CD4-positive, alpha-beta T cell treated with Interleukin-6 for 4 hours (primary cell): ENCODE results near the gene ZNF362.
"Not testable (repeated sequence)": the region's sequence is repeated elsewhere in the genome, so short reads cannot be mapped to it uniquely, and the experiment has no call there.

Experiments
- DNase-seq: peaks from one replicate; pipeline ENCODE4 v3.0.0-alpha.2; 2020; ENCODE audit warnings: mixed read lengths

The ZNF362 gene

DNA sequence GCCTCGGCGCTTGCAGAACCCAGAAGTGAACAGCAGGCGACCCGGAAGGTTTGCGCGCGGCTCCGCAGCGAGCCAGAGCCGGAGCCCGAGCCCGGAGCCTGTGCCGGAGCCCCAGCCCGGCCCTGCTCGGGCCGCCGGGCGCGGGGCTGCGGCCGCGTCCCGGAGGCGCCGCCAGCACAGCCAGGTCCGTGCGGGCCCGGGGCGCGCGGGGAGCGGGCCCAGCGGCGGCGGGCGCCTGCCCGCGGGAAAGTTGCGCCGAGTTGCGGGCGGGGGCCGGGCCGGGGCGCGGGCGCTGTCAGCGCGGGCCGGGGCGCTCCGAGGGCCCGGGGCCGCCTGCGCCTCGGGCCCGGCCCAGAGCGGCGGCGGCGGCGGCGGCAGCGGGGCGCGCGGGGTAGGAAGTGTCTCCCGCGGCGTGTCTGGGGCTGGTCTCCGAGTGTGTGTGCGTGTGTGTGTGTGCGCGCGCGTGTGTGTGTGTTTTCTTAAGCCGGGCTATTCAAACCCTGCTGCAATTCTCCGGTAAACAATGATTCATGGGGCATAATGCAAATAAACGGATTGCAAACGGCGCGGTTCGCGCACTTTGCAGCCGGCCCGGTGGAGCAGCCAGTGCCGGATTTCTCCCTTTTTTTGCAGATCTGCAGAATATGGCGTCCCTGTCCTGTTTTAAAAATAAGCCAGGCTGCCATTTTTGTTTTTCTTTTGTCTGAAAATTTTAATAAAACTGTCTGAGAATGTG lies at the start of gene ZNF362:
TSS of gene ZNF362 (plus strand) at position 22 of the 736 bp plus-strand sequence. CDS start 14,083 bp downstream, outside the sequence.
- DNase-seq = peak; percentile 78

- DNase-seq = no peak
These were observed 44.3 kb upstream of the ZNF362 start for GRCh38 chr1:33211972-33212371.

DNA sequence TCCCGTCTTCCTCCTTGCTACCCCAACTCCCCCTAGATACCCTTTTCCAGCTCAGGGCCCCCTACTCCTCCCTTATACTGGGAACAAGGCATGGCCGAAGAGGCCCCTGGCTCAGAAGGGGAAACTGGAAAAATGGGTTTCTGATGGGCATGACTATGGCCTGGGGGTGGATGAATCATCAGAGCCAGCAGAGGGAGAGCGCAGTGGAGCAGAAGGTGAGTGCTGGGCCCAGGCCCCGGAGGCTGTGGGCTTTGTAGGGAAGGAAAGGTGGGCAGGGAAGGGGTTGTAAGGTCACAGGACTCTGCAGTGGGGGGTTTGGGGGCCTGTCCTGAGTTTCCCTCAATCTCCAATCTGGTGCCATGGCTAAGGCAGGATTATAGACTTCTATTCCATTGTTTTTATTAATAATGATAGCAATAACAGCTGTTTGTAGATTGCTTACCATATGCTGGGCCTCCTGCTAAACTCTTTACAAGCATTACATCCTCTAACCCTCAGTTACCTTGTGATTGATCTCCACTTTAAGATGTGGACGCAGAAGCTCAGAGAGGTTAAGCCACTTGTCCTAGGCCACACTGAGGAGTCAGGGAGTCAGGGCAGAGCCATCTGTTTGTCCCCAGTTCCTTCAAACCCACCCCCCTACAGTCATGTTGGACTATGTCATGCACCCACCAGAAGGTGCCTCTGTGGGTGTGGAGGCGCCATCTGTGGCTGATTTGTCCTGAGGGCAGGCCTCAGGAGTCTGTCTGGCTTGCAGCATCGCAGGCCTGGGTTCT lies 36.2 kb upstream of the ZNF362 start:
- DNase-seq = no peak

DNA sequence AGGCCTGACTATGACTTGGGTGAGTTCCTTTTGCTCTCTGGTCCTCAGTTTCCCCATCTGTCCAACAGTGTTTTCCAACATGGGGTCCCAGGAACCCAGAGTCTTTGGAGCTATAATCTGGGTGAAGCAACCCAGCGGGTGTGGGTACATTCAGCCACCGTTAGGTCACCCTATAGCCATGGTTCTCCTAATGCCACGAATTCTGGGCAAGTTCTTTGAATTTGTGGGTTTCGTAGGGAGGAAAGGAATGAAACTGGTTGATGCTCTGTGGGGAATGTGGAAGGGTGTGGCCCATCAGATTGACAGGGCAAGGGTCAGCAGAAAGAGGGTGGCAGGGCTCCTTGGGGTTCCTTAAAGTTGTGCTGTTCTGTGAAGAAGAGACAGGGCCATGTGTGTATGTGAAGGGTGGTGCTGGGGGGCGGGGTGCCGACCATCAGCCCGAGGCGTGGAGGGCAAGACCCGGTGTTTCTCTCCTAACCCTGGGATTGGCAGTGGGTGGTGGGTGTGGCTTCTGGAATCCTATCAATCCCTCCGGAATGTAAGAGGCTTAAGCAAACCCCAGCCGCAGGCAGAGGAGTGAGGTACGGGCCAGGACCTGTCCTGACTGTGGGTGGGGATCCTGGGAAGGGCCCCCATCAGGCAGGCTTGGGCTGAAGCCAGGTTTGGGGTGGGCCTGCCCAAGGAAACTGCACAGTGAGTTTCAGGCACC lies 35.5 kb upstream of the ZNF362 start:
- DNase-seq = no peak

- no peak for DNase-seq
These were observed 34.9 kb upstream of the ZNF362 start for GRCh38 chr1:33221385-33221758.

GRCh38 chr1:33222381-33222780 lies 33.9 kb upstream of the ZNF362 start:
- DNase-seq = no peak

DNA sequence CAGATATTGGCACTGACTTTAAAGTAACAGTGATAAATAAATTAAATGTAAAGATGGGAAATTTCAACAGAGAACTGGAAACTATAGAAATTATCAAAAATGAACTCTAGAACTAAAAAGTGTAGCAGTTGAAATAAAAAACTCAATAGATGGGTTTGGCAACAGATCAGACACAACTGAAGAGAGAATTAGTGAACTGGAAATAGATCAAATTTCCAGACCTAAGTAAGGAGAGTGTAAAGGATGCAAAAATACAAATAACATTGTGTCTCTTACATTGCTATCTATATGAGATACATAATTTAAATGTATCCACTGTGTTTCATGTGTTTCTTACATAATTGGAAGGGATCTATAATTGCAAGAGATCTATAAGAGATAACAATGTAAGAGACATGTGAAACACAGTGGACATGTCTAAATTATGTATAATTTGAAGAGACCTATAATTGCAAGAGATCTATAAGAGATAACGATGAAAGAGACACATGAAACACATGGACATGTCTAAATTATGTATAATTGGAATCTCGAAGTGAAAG lies 32.1 kb upstream of the ZNF362 start:
- no peak for DNase-seq

GRCh38 chr1:33225586-33225985 lies 30.7 kb upstream of the ZNF362 start:
- DNase-seq = no peak

GRCh38 chr1:33228935-33229487 lies 27.3 kb upstream of the ZNF362 start:
- DNase-seq = no peak

GRCh38 chr1:33231166-33231565 lies 25.1 kb upstream of the ZNF362 start:
- DNase-seq = no peak

DNA sequence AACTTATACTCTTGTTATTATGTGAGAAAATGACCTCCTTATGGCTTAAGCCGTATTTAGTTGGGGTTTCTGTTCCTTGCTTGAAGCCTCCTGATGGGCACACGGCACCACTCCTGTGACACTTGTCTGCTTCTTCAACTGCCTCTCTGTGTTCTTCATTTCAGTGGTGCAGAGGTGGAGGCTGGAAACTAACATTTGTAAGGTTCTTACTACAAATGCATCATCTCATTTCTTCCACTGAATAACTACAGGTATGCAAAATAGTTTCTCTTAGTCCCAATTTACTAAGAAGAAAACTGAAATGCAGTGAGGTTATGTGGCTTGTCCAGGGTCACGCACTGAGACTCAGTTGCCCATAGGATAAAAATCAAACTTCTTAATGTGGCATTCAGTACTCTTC lies 23.6 kb upstream of the ZNF362 start:
- DNase-seq = no peak

GRCh38 chr1:33234131-33234530 lies 22.2 kb upstream of the ZNF362 start:
- no peak for DNase-seq

GRCh38 chr1:33234588-33234990 lies 21.7 kb upstream of the ZNF362 start:
- DNase-seq = no peak

DNA sequence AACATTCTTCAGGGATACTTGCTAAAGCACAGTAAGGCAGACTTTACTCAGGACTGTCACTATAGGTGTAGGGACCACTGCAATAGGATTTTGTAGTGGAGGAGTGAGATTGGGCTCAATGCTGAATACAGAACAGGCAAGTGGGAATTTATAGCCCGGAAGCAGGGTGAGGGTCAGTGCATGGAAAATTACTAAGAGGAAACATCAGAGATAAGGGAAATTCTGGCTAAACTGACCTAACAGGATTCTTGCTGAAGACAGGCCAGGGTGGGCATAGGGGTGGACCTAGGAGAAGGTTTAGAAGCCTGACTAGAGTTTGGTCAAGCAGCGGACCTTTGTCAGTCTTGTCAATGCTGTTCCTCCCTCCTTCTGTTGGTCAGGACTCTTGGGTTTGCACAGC lies 20.8 kb upstream of the ZNF362 start:
- DNase-seq = no peak

DNA sequence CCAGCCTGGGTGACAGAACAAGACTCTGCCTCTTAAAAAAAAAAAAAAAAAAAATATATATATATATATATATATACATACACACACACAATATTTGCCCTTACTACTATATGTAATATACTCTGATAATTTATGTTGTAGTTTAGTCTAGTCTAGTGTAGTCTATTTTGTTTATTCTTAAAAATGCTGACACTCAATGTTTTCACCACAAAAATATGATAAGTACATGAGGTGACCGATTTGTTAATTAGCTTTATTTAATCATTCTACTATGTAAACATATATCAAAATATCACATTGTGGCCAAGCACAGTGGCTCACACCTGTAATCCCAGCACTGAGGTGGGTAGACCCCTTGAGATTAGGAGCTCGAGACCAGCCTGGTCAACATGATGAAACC lies 19.8 kb upstream of the ZNF362 start:
- DNase-seq = no peak

DNA sequence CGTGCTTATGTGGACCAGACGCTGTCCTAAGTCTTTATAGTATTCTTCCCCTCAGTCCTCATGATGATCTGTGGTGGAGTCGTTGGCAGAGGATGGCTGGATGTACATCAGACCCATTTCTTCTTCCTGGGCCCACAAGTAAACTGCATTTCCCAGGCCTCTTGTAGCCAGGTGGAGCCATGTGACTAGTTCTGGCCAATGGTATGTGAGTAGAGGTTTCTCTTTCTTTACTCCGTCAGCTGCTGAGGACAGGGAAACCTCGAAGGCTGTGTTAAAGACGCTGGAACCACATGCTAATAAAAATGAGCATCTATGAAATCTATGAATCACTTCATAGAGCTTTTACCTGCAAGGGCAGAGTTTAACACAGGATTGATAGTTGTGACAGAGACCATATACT lies 18.7 kb upstream of the ZNF362 start:
- peak; percentile 37 for DNase-seq

DNA sequence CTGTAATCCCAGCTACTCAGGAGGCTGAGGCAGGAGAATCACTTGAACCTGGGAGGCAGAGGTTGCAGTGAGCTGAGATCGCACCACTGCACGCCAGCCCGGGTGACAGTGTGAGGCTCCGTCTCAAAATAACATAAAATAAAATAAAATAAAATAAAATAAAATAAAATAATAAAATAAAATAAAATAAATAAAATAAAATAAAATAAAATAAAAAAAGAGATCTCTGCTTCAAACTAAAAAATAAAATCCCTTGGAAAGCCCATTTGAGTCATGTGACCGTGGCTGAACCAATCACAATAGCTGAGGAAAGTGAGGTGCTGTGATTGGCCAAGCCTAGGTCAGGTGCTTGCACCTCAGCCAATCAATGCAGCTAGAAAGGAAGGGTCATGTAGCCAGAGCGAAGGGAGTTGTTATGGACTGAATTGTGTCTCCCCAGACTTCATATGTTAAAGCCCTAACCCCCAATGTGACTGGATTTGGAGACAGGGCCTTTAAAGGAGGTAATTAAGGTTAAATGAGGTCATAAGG lies 18.0 kb upstream of the ZNF362 start:
- not testable (repeated sequence) for DNase-seq

GRCh38 chr1:33239410-33239809 lies 16.9 kb upstream of the ZNF362 start:
- not testable (repeated sequence) for DNase-seq

DNA sequence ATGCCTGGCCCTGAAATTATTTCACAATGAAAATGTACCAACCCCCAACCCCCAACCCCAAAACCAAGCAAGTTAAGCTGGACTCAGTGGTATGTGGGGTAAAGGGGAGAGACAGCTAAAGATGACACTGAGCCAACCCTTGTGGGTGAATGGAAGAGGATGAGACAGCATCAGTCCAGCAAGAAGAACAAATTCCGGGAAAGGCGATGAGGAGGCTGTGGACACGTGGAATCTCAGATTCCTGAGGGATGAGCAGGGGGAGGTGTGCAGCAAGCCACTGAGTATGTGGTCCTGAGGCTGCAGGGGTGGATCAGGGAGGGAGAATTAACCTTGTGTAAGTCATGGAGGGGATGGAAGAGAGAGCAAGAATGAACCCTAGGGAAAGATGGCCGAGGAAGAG lies 14.4 kb upstream of the ZNF362 start:
- DNase-seq = no peak

- DNase-seq = no peak
These were observed 13.6 kb upstream of the ZNF362 start for GRCh38 chr1:33242652-33243051.

- no peak for DNase-seq
These were observed 12.0 kb upstream of the ZNF362 start for GRCh38 chr1:33244143-33244808.

- no peak for DNase-seq
These were observed 11.5 kb upstream of the ZNF362 start for GRCh38 chr1:33244809-33245186.
